Ammon's horn (tissue), 1 donor: ENCODE data around the gene CDKAL1.
A peak's percentile ranks its signal among the peaks of the same experiment; 100 is the strongest.
"Not testable (repeated sequence)": the region's sequence is repeated elsewhere in the genome, so short reads cannot be mapped to it uniquely, and the experiment has no call there.

Experiments
- DNase-seq: peaks from one replicate; pipeline ENCODE4 v3.0.0-alpha.2; 2016; ENCODE audit warnings: low spot score

The CDKAL1 gene

GRCh38 chr6:20534295-20535262 is at the start of gene CDKAL1:
TSS of gene CDKAL1 (plus strand) at chr6:20534457. CDS start at chr6:20546351, 11,894 bp downstream.
- DNase-seq = peak; percentile 93

- DNase-seq = no peak
Measured at GRCh38 chr6:20486641-20487040, 47.6 kb upstream of the CDKAL1 start.

- no peak for DNase-seq
Measured at GRCh38 chr6:20487669-20488375, 46.4 kb upstream of the CDKAL1 start.

- no peak for DNase-seq
Measured at GRCh38 chr6:20490591-20490990, 43.7 kb upstream of the CDKAL1 start.

GRCh38 chr6:20492099-20492498 is 42.2 kb upstream of the CDKAL1 start:
- no peak for DNase-seq

GRCh38 chr6:20497216-20498040 is 36.8 kb upstream of the CDKAL1 start:
- DNase-seq = no peak

GRCh38 chr6:20498041-20498385 is 36.2 kb upstream of the CDKAL1 start:
- DNase-seq = no peak

GRCh38 chr6:20509212-20509611 is 25.0 kb upstream of the CDKAL1 start:
- no peak for DNase-seq

- DNase-seq = no peak
Measured at GRCh38 chr6:20511852-20512251, 22.4 kb upstream of the CDKAL1 start.

GRCh38 chr6:20525208-20525607 is 9.0 kb upstream of the CDKAL1 start:
- DNase-seq = not testable (repeated sequence)

- DNase-seq = peak; percentile 8
Measured at GRCh38 chr6:20529086-20529448, 5.2 kb upstream of the CDKAL1 start.

GRCh38 chr6:20532881-20533280 is 1.4 kb upstream of the CDKAL1 start:
- DNase-seq = no peak

- DNase-seq = no peak
Measured at GRCh38 chr6:20533746-20534294, 437 bp upstream of the CDKAL1 start.

- DNase-seq = no peak
Measured at GRCh38 chr6:20538131-20538662, 3.9 kb downstream of the CDKAL1 start.

- no peak for DNase-seq
Measured at GRCh38 chr6:20538907-20539306, 4.7 kb downstream of the CDKAL1 start.

- no peak for DNase-seq
Measured at GRCh38 chr6:20539387-20539786, 5.1 kb downstream of the CDKAL1 start.

GRCh38 chr6:20540683-20541082 is 6.4 kb downstream of the CDKAL1 start:
- no peak for DNase-seq

GRCh38 chr6:20541382-20541781 is 7.1 kb downstream of the CDKAL1 start:
- no peak for DNase-seq

GRCh38 chr6:20542927-20543602 is 8.8 kb downstream of the CDKAL1 start:
- no peak for DNase-seq

GRCh38 chr6:20548264-20548663 is 14.0 kb downstream of the CDKAL1 start:
- DNase-seq = no peak

GRCh38 chr6:20549398-20549797 is 15.1 kb downstream of the CDKAL1 start:
- not testable (repeated sequence) for DNase-seq
